ENCODE data around the gene FUNDC2.

DNA sequence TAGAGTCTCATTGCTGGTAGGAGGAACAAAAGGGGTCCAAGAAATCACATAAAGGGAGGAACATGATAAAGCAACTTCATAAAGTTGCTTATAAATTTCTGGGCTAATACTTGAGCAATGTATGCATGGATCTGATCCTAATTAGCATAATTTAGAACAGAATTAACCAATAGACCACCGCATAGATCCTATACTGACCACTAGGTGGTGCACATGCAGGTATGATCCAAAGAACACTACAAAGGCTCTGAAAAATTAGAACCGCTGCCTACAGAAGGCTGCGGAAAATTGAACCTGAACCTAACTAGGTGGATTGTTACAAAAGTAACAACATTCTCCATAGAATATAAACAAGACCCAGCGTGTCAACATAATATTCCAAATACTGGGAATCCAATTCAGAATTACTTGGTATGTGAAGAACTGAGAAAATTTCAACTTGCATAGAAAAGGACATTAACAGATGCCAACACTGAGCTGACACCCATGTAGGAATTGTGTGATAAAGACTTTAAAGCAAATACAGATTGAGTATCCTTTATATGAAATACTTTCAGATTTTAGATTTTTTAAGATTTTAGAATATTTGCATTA lies 67.9 kb downstream of the FUNDC2 start:
- TF ChIP-seq CTCF (IDR thresholded peaks at IDR 0.05): peak; percentile 62 to 70 (median 62)
- no peak for TF ChIP-seq POLR2A (IDR thresholded peaks at IDR 0.05)

Data from right lobe of liver (tissue), 4 donors.